Esophagus muscularis mucosa (tissue), 4 donors: Measurements from ENCODE around the gene BAG5. TPM values are rescaled to one million over a fixed set of nuclear protein-coding genes. Genes with fewer than 3 reads are reported as not detected.

Experiments
- DNase-seq: peaks from one replicate; pipeline ENCODE4 v3.0.0-alpha.2; 2017; ENCODE audit errors: extremely low spot score
- H3K27ac ChIP-seq, 4 donors: fragments of 200-600 bp; sonication (generic); replicated peaks in 1 of 4; 1 replicate in 3 of 4; 2 replicates in 1 of 4; pipeline ENCODE4 v1.5.1; 2016 to 2019; ENCODE audit warnings: mild to moderate bottlenecking in 1 of 4
- H3K27me3 ChIP-seq, 4 donors: fragments of 200-600 bp; sonication (generic); one replicate each; pipeline versions ENCODE4 v1.5.1 to v1.6.0; 2016 to 2019
- H3K36me3 ChIP-seq, 4 donors: fragments of 200-600 bp; sonication (generic); one replicate each; pipeline ENCODE4 v1.5.1; 2016 to 2019
- H3K4me1 ChIP-seq, 4 donors: fragments of 200-600 bp; sonication (generic); one replicate each; pipeline ENCODE4 v1.5.1; 2016 to 2019
- H3K4me3 ChIP-seq, 4 donors: fragments of 200-600 bp; sonication (generic); 1 replicate in 2 of 4; 2 replicates in 2 of 4; pipeline ENCODE4 v1.5.1; 2016 to 2019; ENCODE audit warnings: mild to moderate bottlenecking in 4 of 4, moderate library complexity in 1 of 4
- H3K9me3 ChIP-seq, 4 donors: fragments of 200-600 bp; sonication (generic); 1 replicate in 3 of 4; 2 replicates in 1 of 4; pipeline ENCODE4 v1.5.1; 2016 to 2019
- EP300 ChIP-seq: sonication (generic); formaldehyde crosslinking; IDR thresholded peaks from one replicate; pipeline ENCODE4 v1.6.1; 2017; ENCODE audit warnings: antibody characterized with exemption
- POLR2A ChIP-seq: fragments of 450-650 bp; IDR thresholded peaks from one replicate; pipeline ENCODE4 v1.6.1; 2017; ENCODE audit warnings: antibody characterized with exemption, moderate library complexity, mild to moderate bottlenecking, low read depth
- POLR2AphosphoS5 ChIP-seq, 2 donors: sonication (generic); formaldehyde crosslinking; IDR thresholded peaks; one replicate each; pipeline ENCODE4 v1.6.1; 2017; ENCODE audit warnings: antibody characterized with exemption in 2 of 2
- WGBS: methylation state at CpG from one replicate; pipeline ENCODE4 v1.1.5; 2018; 5-methylcytosine and 5-hydroxymethylcytosine counted together
- intact Hi-C: fragments of 100-400 bp; cut with DNase I; formaldehyde crosslinking; loops from one replicate; pipeline ENCODE4 v1.15.1; 2023
- total RNA-seq, 4 donors: library from RNA; depleted of rRNA; stranded (reverse); fragments of >200 nt; gene quantifications; one replicate each; pipeline versions ENCODE4 v1.1.0 to v1.2.1, GENCODE V29; 2016
- TF ChIP-seq, protein P1 (sequence below), 3 experiments: fragments of 200-600 bp in 2 of 3; fragments of 450-650 bp in 1 of 3; sonication (generic) in 2 of 3; IDR thresholded peaks; one replicate each; pipeline ENCODE4 v1.5.1; 2017 to 2019; ENCODE audit warnings: antibody characterized with exemption in 3 of 3, mild to moderate bottlenecking in 2 of 3, moderate library complexity in 1 of 3

BAG5 gene
- total RNA-seq, 4 donors from 2014 or later: 27.4 to 34.7 (median 28.3) TPM

GRCh38 chr14:103594265-103594664, 31.8 kb upstream of the BAG5 start:
- TF ChIP-seq EP300 (no peak), POLR2AphosphoS5 (IDR thresholded peaks at IDR 0.05) (peak; percentile 39 to 51)
- peaks cover 6 to 20% (median 17%) of the 10 kb centered on the region in 4 donors for H3K4me1 ChIP-seq
- peak overlapping the region; percentile 23 to 61 (median 44) for H3K27ac ChIP-seq
- no peaks in the 10 kb centered on the region for H3K9me3 ChIP-seq
- peaks cover 8 to 26% (median 22%) of the 10 kb centered on the region in 4 donors for H3K36me3 ChIP-seq
- WGBS: 69% methylated on average over 11 of the region's 11 CpGs
- DNase-seq: no peak
- H3K4me3 ChIP-seq: no peak overlapping the region
- no peaks in the 10 kb centered on the region for H3K27me3 ChIP-seq
- intact Hi-C loops: no loop called here

DNA sequence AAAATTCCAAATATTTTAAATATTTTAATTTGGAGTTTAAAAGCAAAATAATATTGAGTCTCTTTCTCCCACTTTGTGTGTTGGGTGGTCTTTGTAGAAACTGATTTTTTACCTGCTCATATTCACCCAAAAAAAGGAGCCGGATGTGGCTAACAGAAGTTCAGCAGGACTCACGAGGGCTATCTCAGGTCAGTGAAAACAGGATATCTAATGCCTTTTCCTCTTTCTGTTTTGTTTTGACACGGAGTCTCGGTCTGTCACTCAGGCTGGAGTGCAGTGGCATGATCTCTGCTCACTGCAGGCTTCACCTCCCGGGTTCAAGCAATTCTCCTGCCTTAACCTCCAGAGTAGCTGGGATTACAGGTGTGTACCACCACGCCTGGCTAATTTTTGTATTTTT, 31.1 kb upstream of the BAG5 start:
- Histone ChIP-seq H3K36me3 (peaks cover 8 to 33% (median 29%) of the 10 kb centered on the region in 4 donors), H3K27ac (peak overlapping the region in 2 of 4 donors; percentile 58 to 61), H3K4me1 (peaks cover 6 to 20% (median 17%) of the 10 kb centered on the region in 4 donors), H3K27me3 (no peaks in the 10 kb centered on the region), H3K4me3 (no peak overlapping the region), H3K9me3 (no peaks in the 10 kb centered on the region)
- TF ChIP-seq POLR2AphosphoS5 (IDR thresholded peaks at IDR 0.05) (no peak), EP300 (no peak), POLR2A (no peak)
- TF ChIP-seq, protein P1, sequence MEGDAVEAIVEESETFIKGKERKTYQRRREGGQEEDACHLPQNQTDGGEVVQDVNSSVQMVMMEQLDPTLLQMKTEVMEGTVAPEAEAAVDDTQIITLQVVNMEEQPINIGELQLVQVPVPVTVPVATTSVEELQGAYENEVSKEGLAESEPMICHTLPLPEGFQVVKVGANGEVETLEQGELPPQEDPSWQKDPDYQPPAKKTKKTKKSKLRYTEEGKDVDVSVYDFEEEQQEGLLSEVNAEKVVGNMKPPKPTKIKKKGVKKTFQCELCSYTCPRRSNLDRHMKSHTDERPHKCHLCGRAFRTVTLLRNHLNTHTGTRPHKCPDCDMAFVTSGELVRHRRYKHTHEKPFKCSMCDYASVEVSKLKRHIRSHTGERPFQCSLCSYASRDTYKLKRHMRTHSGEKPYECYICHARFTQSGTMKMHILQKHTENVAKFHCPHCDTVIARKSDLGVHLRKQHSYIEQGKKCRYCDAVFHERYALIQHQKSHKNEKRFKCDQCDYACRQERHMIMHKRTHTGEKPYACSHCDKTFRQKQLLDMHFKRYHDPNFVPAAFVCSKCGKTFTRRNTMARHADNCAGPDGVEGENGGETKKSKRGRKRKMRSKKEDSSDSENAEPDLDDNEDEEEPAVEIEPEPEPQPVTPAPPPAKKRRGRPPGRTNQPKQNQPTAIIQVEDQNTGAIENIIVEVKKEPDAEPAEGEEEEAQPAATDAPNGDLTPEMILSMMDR (IDR thresholded peaks at IDR 0.05): no peak
- intact Hi-C loops: no loop called here
- 69% methylated on average over 5 of the region's 6 CpGs for WGBS
- no peak for DNase-seq

DNA sequence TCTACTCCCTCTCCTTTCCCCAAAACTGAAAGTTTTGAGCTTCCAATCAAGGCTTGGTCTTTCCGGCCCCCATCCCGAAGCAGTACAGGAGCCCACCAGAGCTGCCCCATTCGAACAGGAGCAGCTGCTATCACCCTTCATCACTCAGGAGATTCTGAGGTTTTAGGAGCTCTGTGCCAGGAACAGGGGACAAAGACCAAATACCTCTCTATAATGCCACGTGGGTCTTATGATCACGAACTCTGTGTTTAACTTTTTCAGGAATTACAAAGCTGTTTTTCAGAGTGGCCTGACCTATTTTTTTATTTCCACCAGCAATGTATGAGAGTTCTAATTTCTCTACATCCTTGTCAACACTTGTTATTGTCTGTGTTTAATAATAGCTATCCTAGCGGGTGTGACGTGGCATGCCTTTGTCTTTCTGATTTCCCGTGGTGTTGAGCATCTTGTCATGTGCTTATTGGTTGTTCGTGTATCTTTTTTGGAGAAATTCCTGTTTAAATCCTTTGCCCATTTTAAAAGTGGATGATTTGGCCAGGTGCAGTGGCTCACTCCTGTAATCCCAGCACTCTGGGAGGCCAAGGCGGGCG, 22.0 kb upstream of the BAG5 start:
- TF ChIP-seq POLR2A (no peak), EP300 (no peak), POLR2AphosphoS5 (IDR thresholded peaks at IDR 0.05) (no peak)
- TF ChIP-seq, protein P1 (IDR thresholded peaks at IDR 0.05): no peak

GRCh38 chr14:103581954-103582703, 19.7 kb upstream of the BAG5 start:
- peaks cover 16 to 62% (median 34%) of the 10 kb centered on the region in 4 donors for H3K36me3 ChIP-seq
- intact Hi-C loops: no loop called here
- TF ChIP-seq POLR2A (no peak), POLR2AphosphoS5 (IDR thresholded peaks at IDR 0.05) (no peak), EP300 (no peak)
- TF ChIP-seq, protein P1 (IDR thresholded peaks at IDR 0.05): no peak
- H3K4me3 ChIP-seq: no peak overlapping the region
- no peak for DNase-seq
- no peaks in the 10 kb centered on the region for H3K9me3 ChIP-seq
- H3K4me1 ChIP-seq: peaks cover 4 to 5% (median 4%) of the 10 kb centered on the region in 4 donors
- H3K27ac ChIP-seq: no peak overlapping the region
- WGBS: 96% methylated on average over 14 of the region's 26 CpGs
- no peaks in the 10 kb centered on the region for H3K27me3 ChIP-seq

More for the DNA sequence above, 22.0 kb upstream of the BAG5 start:
- Histone ChIP-seq H3K27ac (no peak overlapping the region), H3K4me3 (no peak overlapping the region), H3K27me3 (no peaks in the 10 kb centered on the region), H3K36me3 (peaks cover 5 to 58% (median 34%) of the 10 kb centered on the region in 4 donors), H3K4me1 (no peaks in the 10 kb centered on the region), H3K9me3 (no peaks in the 10 kb centered on the region)
- intact Hi-C loops: no loop called here
- WGBS: 87% methylated on average over 11 of the region's 11 CpGs
- DNase-seq: no peak

- H3K4me3 ChIP-seq: no peak overlapping the region
- no peak overlapping the region for H3K27ac ChIP-seq
- TF ChIP-seq POLR2A (no peak), EP300 (no peak), POLR2AphosphoS5 (IDR thresholded peaks at IDR 0.05) (no peak)
- TF ChIP-seq, protein P1 (IDR thresholded peaks at IDR 0.05): no peak
- no peaks in the 10 kb centered on the region for H3K9me3 ChIP-seq
- H3K36me3 ChIP-seq: peaks cover 16 to 63% (median 34%) of the 10 kb centered on the region in 4 donors
- intact Hi-C loops: no loop called here
- no peak for DNase-seq
- H3K4me1 ChIP-seq: peaks cover 12 to 14% (median 14%) of the 10 kb centered on the region in 4 donors
- WGBS: 95% methylated on average over 11 of the region's 11 CpGs
- H3K27me3 ChIP-seq: no peaks in the 10 kb centered on the region
Measured at GRCh38 chr14:103581206-103581605, 18.7 kb upstream of the BAG5 start.
